HG03196 (cell line): ENCODE measurements around the gene PDIA2.
"Not testable (repeated sequence)": the region's sequence is repeated elsewhere in the genome, so short reads cannot be mapped to it uniquely, and the experiment has no call there.

ENCODE experiments used
- ATAC-seq: cut with Tn5 transposase; IDR thresholded peaks from one replicate; pipeline ENCODE4 v1.9.1; 2021; ENCODE audit not compliant: unreplicated experiment

PDIA2 gene

GRCh38 chr16:283033-283805 lies at the start of gene PDIA2:
TSS of gene PDIA2 (plus strand) at chr16:283164. CDS start at chr16:283170, 6 bp downstream.
- ATAC-seq, result no peak

- peak; percentile 74 for ATAC-seq
Measured at GRCh38 chr16:234468-235305, 48.3 kb upstream of the PDIA2 start, which contains the start of gene FAM234A. TSS of gene FAM234A (plus strand) at chr16:234821. CDS start at chr16:254414, 19,593 bp downstream.

GRCh38 chr16:239948-240277 lies 43.1 kb upstream of the PDIA2 start:
- ATAC-seq, result no peak

GRCh38 chr16:240559-240958 lies 42.4 kb upstream of the PDIA2 start:
- ATAC-seq, result no peak

- no peak for ATAC-seq
Measured at GRCh38 chr16:242281-242680, 40.7 kb upstream of the PDIA2 start.

GRCh38 chr16:243348-243747 lies 39.6 kb upstream of the PDIA2 start:
- ATAC-seq, result no peak

GRCh38 chr16:245105-245504 lies 37.9 kb upstream of the PDIA2 start:
- no peak for ATAC-seq

GRCh38 chr16:247027-247426 lies 35.9 kb upstream of the PDIA2 start:
- no peak for ATAC-seq

- ATAC-seq, result no peak
Measured at GRCh38 chr16:249431-249830, 33.5 kb upstream of the PDIA2 start.

- no peak for ATAC-seq
Measured at GRCh38 chr16:252366-253337, 30.3 kb upstream of the PDIA2 start.

GRCh38 chr16:253833-254232 lies 29.1 kb upstream of the PDIA2 start:
- ATAC-seq, result no peak

- ATAC-seq, result no peak
Measured at GRCh38 chr16:254461-254860, 28.5 kb upstream of the PDIA2 start.

- no peak for ATAC-seq
Measured at GRCh38 chr16:255183-255582, 27.8 kb upstream of the PDIA2 start.

- ATAC-seq, result not testable (repeated sequence)
Measured at GRCh38 chr16:258091-258490, 24.9 kb upstream of the PDIA2 start.

- ATAC-seq, result no peak
Measured at GRCh38 chr16:259226-259625, 23.7 kb upstream of the PDIA2 start.

GRCh38 chr16:259814-260253 lies 23.1 kb upstream of the PDIA2 start:
- no peak for ATAC-seq

- no peak for ATAC-seq
Measured at GRCh38 chr16:260326-260725, 22.6 kb upstream of the PDIA2 start.

GRCh38 chr16:261031-261691 lies 21.8 kb upstream of the PDIA2 start:
- no peak for ATAC-seq

GRCh38 chr16:262121-262745 lies 20.7 kb upstream of the PDIA2 start:
- ATAC-seq, result no peak

GRCh38 chr16:263182-263774 lies 19.7 kb upstream of the PDIA2 start:
- ATAC-seq, result no peak
